Caco-2 (cell line): ENCODE results near the gene SPAG4. TPM values are rescaled to one million over a fixed set of nuclear protein-coding genes. Genes with fewer than 3 reads are reported as not detected.
A peak's percentile ranks its signal among the peaks of the same experiment; 100 is the strongest.

Experiments used
- BruUV-seq: library from RNA; stranded (reverse); fragments of 400-500 nt; replicated peaks from 2 replicates; lab custom pipeline; 2021; lab: Mats Ljungman, UMichigan
- CTCF ChIA-PET: fragments of 300-600 bp; sonication (Branson Sonifier 250); formaldehyde crosslinking; loops from one replicate; lab custom pipeline; 2022; ENCODE audit warnings: antibody characterized with exemption; lab: Charles Lee
- POLR2A ChIA-PET: fragments of 300-600 bp; sonication (Branson Sonifier 250); formaldehyde crosslinking; loops from one replicate; lab custom pipeline; 2022; ENCODE audit warnings: antibody characterized with exemption; lab: Charles Lee
- DNase-seq, 2 experiments: peaks; one replicate each; pipeline versions ENCODE4 v3.0.0 to v3.0.0-alpha.2; 2020 to 2022
- H3K27me3 ChIP-seq: replicated peaks from 2 replicates; pipeline ENCODE4 v1.6.0; 2011; ENCODE audit warnings: low read length; ENCODE audit not compliant: control insufficient read depth, insufficient read depth
- H3K36me3 ChIP-seq: 2 replicates; pipeline ENCODE4 v1.5.1; 2011; ENCODE audit warnings: low read length; ENCODE audit not compliant: control insufficient read depth, insufficient read depth
- H3K4me1 ChIP-seq: fragments of 250-450 bp; sonication (Bioruptor Pico); 2 replicates; pipeline ENCODE4 v1.5.1; 2020; ENCODE audit warnings: mild to moderate bottlenecking
- H3K4me3 ChIP-seq: 2 replicates; pipeline ENCODE4 v1.5.1; 2011; ENCODE audit warnings: low read depth, mild to moderate bottlenecking, control low read depth, low read length
- H3K9me3 ChIP-seq: fragments of 250-450 bp; sonication (Bioruptor Pico); 2 replicates; pipeline ENCODE4 v1.5.1; 2020; ENCODE audit warnings: mild to moderate bottlenecking, moderate library complexity
- H3K27ac Mint-ChIP-seq: one replicate; pipeline ENCODE4 v1.8.0; 2022; ENCODE audit warnings: mixed read lengths; ENCODE audit not compliant: unreplicated experiment
- H3K27me3 Mint-ChIP-seq: one replicate; pipeline ENCODE4 v1.8.0; 2022; ENCODE audit warnings: mixed read lengths; ENCODE audit not compliant: insufficient read depth, unreplicated experiment
- H3K36me3 Mint-ChIP-seq: one replicate; pipeline ENCODE4 v1.8.0; 2022; ENCODE audit warnings: mild to moderate bottlenecking, mixed read lengths; ENCODE audit not compliant: insufficient read depth, unreplicated experiment
- H3K4me1 Mint-ChIP-seq: one replicate; pipeline ENCODE4 v1.8.0; 2022; ENCODE audit warnings: low read depth, mixed read lengths; ENCODE audit not compliant: unreplicated experiment
- H3K4me3 Mint-ChIP-seq: one replicate; pipeline ENCODE4 v1.8.0; 2022; ENCODE audit warnings: mild to moderate bottlenecking, moderate library complexity, mixed read lengths; ENCODE audit not compliant: unreplicated experiment
- H3K9me3 Mint-ChIP-seq: one replicate; pipeline ENCODE4 v1.8.0; 2022; ENCODE audit warnings: mixed read lengths; ENCODE audit not compliant: unreplicated experiment
- intact Hi-C: fragments of 100-400 bp; cut with micrococcal nuclease; formaldehyde crosslinking; loops from one replicate; pipeline ENCODE4 v1.10.0; 2022; ENCODE audit not compliant: unreplicated experiment
- total RNA-seq: library from RNA; stranded (reverse); gene quantifications from 2 replicates; pipeline ENCODE4 v1.2.3, GENCODE V29; 2022
- TF ChIP-seq, protein P1 (sequence below), 2 experiments: fragments of 200-600 bp in 1 of 2; IDR thresholded peaks; 1 replicate in 1 of 2; 2 replicates in 1 of 2; pipeline versions ENCODE4 v1.5.1 to v1.8.0; 2011 to 2022; ENCODE audit warnings: antibody characterized with exemption in 1 of 2, control low read depth in 1 of 2, inconsistent platforms in 1 of 2, low read depth in 1 of 2, low read length in 1 of 2, mild to moderate bottlenecking in 1 of 2, moderate library complexity in 1 of 2; ENCODE audit not compliant: insufficient read depth in 1 of 2, severe bottlenecking in 1 of 2, unreplicated experiment in 1 of 2

The SPAG4 gene
- total RNA-seq, 1 experiment from 2014 or later, result 5.4 TPM

DNA sequence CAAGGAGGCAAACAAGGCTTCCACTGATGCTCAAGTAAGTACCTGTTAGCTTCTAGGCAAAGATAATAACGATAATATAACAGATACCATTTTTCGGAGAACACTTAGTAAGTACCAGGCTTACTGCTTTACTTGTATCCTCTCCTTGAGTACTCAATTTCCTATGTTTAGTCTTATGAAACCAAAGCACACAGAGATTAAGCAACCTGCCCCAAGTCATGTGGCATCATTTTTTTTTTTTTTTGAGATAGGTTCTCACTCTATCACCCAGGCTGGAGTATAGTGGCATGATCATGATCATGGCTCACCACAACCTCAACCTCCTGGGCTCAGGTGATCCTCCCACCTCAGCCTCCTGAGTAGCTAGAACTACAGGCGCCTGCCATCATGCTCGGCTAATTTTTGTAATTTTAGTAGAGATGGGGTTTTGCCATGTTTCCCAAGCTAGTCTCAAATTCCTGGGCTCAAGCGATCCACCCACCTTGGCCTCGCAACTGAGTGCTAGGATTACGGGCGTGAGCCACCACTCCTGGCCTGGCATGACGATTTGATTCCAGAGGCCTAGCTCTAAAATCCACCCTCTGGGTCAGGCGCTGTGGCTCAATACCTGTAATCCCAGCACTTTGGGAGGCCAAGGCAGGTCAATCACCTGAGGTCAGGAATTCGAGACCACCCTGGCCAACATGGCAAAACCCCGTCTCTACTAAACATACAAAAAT, 14.0 kb downstream of the SPAG4 start:
- no peaks in the 10 kb centered on the region for H3K27me3 ChIP-seq
- intact Hi-C loops, result no loop called here
- H3K36me3 ChIP-seq, result peaks cover 19% of the 10 kb centered on the region
- Mint-ChIP-seq H3K9me3 (no peaks in the 10 kb centered on the region), H3K27me3 (no peaks in the 10 kb centered on the region), H3K4me1 (peaks cover 6% of the 10 kb centered on the region), H3K4me3 (no peak overlapping the region), H3K27ac (no peak overlapping the region), H3K36me3 (peaks cover 93% of the 10 kb centered on the region)
- CTCF ChIA-PET, result no interaction called here
- TF ChIP-seq, protein P1, sequence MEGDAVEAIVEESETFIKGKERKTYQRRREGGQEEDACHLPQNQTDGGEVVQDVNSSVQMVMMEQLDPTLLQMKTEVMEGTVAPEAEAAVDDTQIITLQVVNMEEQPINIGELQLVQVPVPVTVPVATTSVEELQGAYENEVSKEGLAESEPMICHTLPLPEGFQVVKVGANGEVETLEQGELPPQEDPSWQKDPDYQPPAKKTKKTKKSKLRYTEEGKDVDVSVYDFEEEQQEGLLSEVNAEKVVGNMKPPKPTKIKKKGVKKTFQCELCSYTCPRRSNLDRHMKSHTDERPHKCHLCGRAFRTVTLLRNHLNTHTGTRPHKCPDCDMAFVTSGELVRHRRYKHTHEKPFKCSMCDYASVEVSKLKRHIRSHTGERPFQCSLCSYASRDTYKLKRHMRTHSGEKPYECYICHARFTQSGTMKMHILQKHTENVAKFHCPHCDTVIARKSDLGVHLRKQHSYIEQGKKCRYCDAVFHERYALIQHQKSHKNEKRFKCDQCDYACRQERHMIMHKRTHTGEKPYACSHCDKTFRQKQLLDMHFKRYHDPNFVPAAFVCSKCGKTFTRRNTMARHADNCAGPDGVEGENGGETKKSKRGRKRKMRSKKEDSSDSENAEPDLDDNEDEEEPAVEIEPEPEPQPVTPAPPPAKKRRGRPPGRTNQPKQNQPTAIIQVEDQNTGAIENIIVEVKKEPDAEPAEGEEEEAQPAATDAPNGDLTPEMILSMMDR (IDR thresholded peaks at IDR 0.05; ENCODE audit: insufficient read depth in 1 of 2, low read depth in 1 of 2, low read length in 1 of 2, severe bottlenecking in 1 of 2, unreplicated experiment in 1 of 2), result no peak
- no peaks in the 10 kb centered on the region for H3K4me1 ChIP-seq
- BruUV-seq, result no TSS peak
- no peak overlapping the region for H3K4me3 ChIP-seq
- POLR2A ChIA-PET, result no interaction called here
- no peaks in the 10 kb centered on the region for H3K9me3 ChIP-seq
- no peak for DNase-seq

DNA sequence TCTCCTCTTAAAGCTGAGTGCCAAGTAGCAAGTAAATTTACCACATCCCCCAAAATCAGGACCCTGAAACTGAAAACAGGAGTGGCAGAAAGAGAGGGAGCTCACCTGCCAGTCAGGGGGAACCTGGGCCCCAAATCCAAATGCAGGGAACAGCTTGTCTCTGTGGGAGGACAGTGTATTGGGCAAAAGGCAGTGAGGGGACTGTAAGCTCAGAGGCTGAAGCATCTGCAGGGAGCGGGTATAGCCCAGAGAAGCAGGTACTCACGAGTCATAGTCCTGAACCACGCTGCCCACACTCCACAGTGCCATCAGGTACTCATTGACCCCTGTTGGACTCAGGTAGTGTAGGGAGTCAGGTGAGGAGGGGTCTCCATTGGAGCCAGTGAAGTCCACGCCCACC, 15.0 kb downstream of the SPAG4 start:
- no peaks in the 10 kb centered on the region for H3K27me3 ChIP-seq
- Mint-ChIP-seq H3K36me3 (peaks cover 93% of the 10 kb centered on the region), H3K9me3 (no peaks in the 10 kb centered on the region), H3K27me3 (no peaks in the 10 kb centered on the region), H3K27ac (no peak overlapping the region), H3K4me3 (no peak overlapping the region), H3K4me1 (peaks cover 14% of the 10 kb centered on the region)
- BruUV-seq, result no TSS peak
- no peak overlapping the region for H3K4me3 ChIP-seq
- H3K4me1 ChIP-seq, result peaks cover 6% of the 10 kb centered on the region
- POLR2A ChIA-PET, result interaction anchor here (0.5 to 1.5 kb wide), 2 partner anchors 12 to 370 kb away, joined by 3 to 5 read pairs; no protein-coding TSS in a partner anchor
- no peaks in the 10 kb centered on the region for H3K9me3 ChIP-seq
- TF ChIP-seq, protein P1 (IDR thresholded peaks at IDR 0.05; ENCODE audit: insufficient read depth in 1 of 2, low read depth in 1 of 2, low read length in 1 of 2, severe bottlenecking in 1 of 2, unreplicated experiment in 1 of 2), result no peak
- CTCF ChIA-PET, result interaction anchor here (0.7 to 1.5 kb wide), 5 partner anchors 9 to 1214 kb away, joined by 3 to 8 read pairs (median 3); partner anchors contain the start of gene SPAG4
- peak in 1 of 2 experiments; percentile 43 for DNase-seq
- intact Hi-C loops, result no loop called here
- peaks cover 19% of the 10 kb centered on the region for H3K36me3 ChIP-seq

GRCh38 chr20:35632539-35633115, 17.0 kb downstream of the SPAG4 start:
- H3K36me3 ChIP-seq, result peaks cover 12% of the 10 kb centered on the region
- intact Hi-C loops, result no loop called here
- no peaks in the 10 kb centered on the region for H3K9me3 Mint-ChIP-seq
- no peaks in the 10 kb centered on the region for H3K27me3 ChIP-seq
- no peaks in the 10 kb centered on the region for H3K27me3 Mint-ChIP-seq
- no peak overlapping the region for H3K4me3 ChIP-seq
- peak overlapping the region; percentile 27 for H3K27ac Mint-ChIP-seq
- POLR2A ChIA-PET, result interaction anchor here (0.5 kb wide), 1 partner anchor 603 kb away, joined by 3 read pairs; the partner anchor contains the start of gene AAR2
- no TSS peak for BruUV-seq
- H3K36me3 Mint-ChIP-seq, result peaks cover 76% of the 10 kb centered on the region
- peak in 1 of 2 experiments; percentile 41 for DNase-seq
- H3K9me3 ChIP-seq, result no peaks in the 10 kb centered on the region
- peaks cover 30% of the 10 kb centered on the region for H3K4me1 Mint-ChIP-seq
- TF ChIP-seq, protein P1 (IDR thresholded peaks at IDR 0.05; ENCODE audit: insufficient read depth in 1 of 2, low read depth in 1 of 2, low read length in 1 of 2, severe bottlenecking in 1 of 2, unreplicated experiment in 1 of 2), result no peak
- peaks cover 24% of the 10 kb centered on the region for H3K4me1 ChIP-seq
- no peak overlapping the region for H3K4me3 Mint-ChIP-seq
- CTCF ChIA-PET, result no interaction called here
